Aorta (tissue), 5 donors: ENCODE results near the gene ESRRG. TPM values are rescaled to one million over a fixed set of nuclear protein-coding genes. Genes with fewer than 3 reads are reported as not detected.

Experiments
- ATAC-seq: fragments of 200-7000 bp; cut with Tn5 transposase; one replicate; pipeline ENCODE4 v1.9.1; 2022; ENCODE audit warnings: moderate library complexity; ENCODE audit not compliant: low FRiP score
- DNase-seq, 2 donors: peaks; one replicate each; pipeline ENCODE4 v3.0.0-alpha.2; 2020
- H3K27ac ChIP-seq, 2 donors: one replicate each; pipeline ENCODE4 v1.5.1; 2013; ENCODE audit warnings: low read length in 2 of 2, mild to moderate bottlenecking in 2 of 2, moderate library complexity in 2 of 2, control low read depth in 1 of 2, inconsistent platforms in 1 of 2, low read depth in 1 of 2
- H3K27me3 ChIP-seq, 2 donors: one replicate each; pipeline ENCODE4 v1.6.1; 2013; ENCODE audit warnings: control low read depth in 1 of 2, low read length in 1 of 2, mild to moderate bottlenecking in 1 of 2, moderate library complexity in 1 of 2; ENCODE audit not compliant: insufficient read depth in 2 of 2, control insufficient read depth in 1 of 2
- H3K36me3 ChIP-seq, 2 donors: one replicate each; pipeline ENCODE4 v1.6.1; 2013; ENCODE audit warnings: control low read depth in 1 of 2, low read length in 1 of 2, mild to moderate bottlenecking in 1 of 2; ENCODE audit not compliant: insufficient read depth in 2 of 2, control insufficient read depth in 1 of 2
- H3K4me1 ChIP-seq, 2 donors: one replicate each; pipeline ENCODE4 v1.6.1; 2013; ENCODE audit warnings: low read length in 2 of 2, control low read depth in 1 of 2, mild to moderate bottlenecking in 1 of 2, moderate library complexity in 1 of 2; ENCODE audit not compliant: insufficient read depth in 2 of 2, control insufficient read depth in 1 of 2
- H3K4me3 ChIP-seq, 2 donors: one replicate each; pipeline ENCODE4 v1.5.1; 2013; ENCODE audit warnings: low read length in 2 of 2, control low read depth in 1 of 2, mild to moderate bottlenecking in 1 of 2
- H3K9me3 ChIP-seq: one replicate; pipeline ENCODE4 v1.6.1; 2013; ENCODE audit warnings: mild to moderate bottlenecking, low read length; ENCODE audit not compliant: control insufficient read depth
- WGBS, 2 donors: extraction: QIAGEN DNeasy Blood & Tissue Kit; methylation state at CpG; one replicate each; pipeline ENCODE4 v1.1.7; 2013; 5-methylcytosine and 5-hydroxymethylcytosine counted together
- intact Hi-C, 2 donors: fragments of 100-400 bp; cut with DNase I; formaldehyde crosslinking; loops; one replicate each; pipeline versions ENCODE4 v1.14.2 to v1.15.0; 2022
- polyA plus RNA-seq, 2 donors: library from polyadenylated mRNA; stranded (reverse); fragments of 200-250 nt; gene quantifications; one replicate each; pipeline ENCODE4 v1.2.3, GENCODE V29; 2013
- total RNA-seq, 2 donors: library from RNA; stranded (reverse); fragmentation: NEBNext Ultra II Directional; extraction: Animal tissue kit (Norgen Biotek cat#: 25700); gene quantifications; one replicate each; pipeline ENCODE4 v1.2.1, GENCODE V29; 2021
- donor health status: healthy with polysubstance abuse.
- donor health status: Bipolar disorder and iron deficiency.
- donor health status: DM: no; HTN: no; CAD: no.
- donor health status: DM: no; HTN: no; CAD: no.
- donor health status: DM: yes; HTN: yes; CAD: no.

ESRRG gene
- total and polyA plus RNA-seq, 4 donors: 0.21 to 1.3 TPM; not detected in 2

GRCh38 chr1:216749232-216749631 lies 26.0 kb upstream of the ESRRG start:
- intact Hi-C loops: no loop called here
- Histone ChIP-seq H3K4me3 (no peak overlapping the region), H3K27ac (no peak overlapping the region), H3K36me3 (no peaks in the 10 kb centered on the region), H3K9me3 (no peaks in the 10 kb centered on the region), H3K27me3 (no peaks in the 10 kb centered on the region), H3K4me1 (no peaks in the 10 kb centered on the region)
- no peak for ATAC-seq
- 92% methylated on average over 9 of the region's 9 CpGs for WGBS, 2 donors
- no peak for DNase-seq

GRCh38 chr1:216742625-216743024 lies 19.4 kb upstream of the ESRRG start:
- H3K9me3 ChIP-seq: no peaks in the 10 kb centered on the region
- H3K4me1 ChIP-seq: no peaks in the 10 kb centered on the region
- ATAC-seq: no peak
- no peaks in the 10 kb centered on the region for H3K36me3 ChIP-seq
- H3K4me3 ChIP-seq: no peak overlapping the region
- intact Hi-C loops: no loop called here
- DNase-seq: no peak
- H3K27me3 ChIP-seq: peaks cover 0 to 5% of the 10 kb centered on the region in 2 donors
- WGBS, 2 donors: 49 to 60% methylated on average over 2 of the region's 2 CpGs
- no peak overlapping the region for H3K27ac ChIP-seq

- no peaks in the 10 kb centered on the region for H3K36me3 ChIP-seq
- DNase-seq (no peak), ATAC-seq (no peak)
- no peaks in the 10 kb centered on the region for H3K9me3 ChIP-seq
- no peak overlapping the region for H3K4me3 ChIP-seq
- peaks cover 0 to 5% of the 10 kb centered on the region in 2 donors for H3K27me3 ChIP-seq
- 22 to 30% methylated on average over 2 of the region's 2 CpGs for WGBS, 2 donors
- no peaks in the 10 kb centered on the region for H3K4me1 ChIP-seq
- intact Hi-C loops: no loop called here
- no peak overlapping the region for H3K27ac ChIP-seq
Observed at GRCh38 chr1:216740331-216740730, 17.1 kb upstream of the ESRRG start.

GRCh38 chr1:216739793-216740192 lies 16.6 kb upstream of the ESRRG start:
- H3K27me3 ChIP-seq: peaks cover 0 to 5% of the 10 kb centered on the region in 2 donors
- DNase-seq: no peak

GRCh38 chr1:216732121-216732520 lies 8.9 kb upstream of the ESRRG start:
- H3K36me3 ChIP-seq: no peaks in the 10 kb centered on the region
- 90 to 92% methylated on average over 4 of the region's 4 CpGs for WGBS, 2 donors
- intact Hi-C loops: no loop called here
- no peak overlapping the region for H3K4me3 ChIP-seq
- no peaks in the 10 kb centered on the region for H3K4me1 ChIP-seq
- no peaks in the 10 kb centered on the region for H3K27me3 ChIP-seq
- no peak overlapping the region for H3K27ac ChIP-seq
- no peak for ATAC-seq
- no peaks in the 10 kb centered on the region for H3K9me3 ChIP-seq
- no peak for DNase-seq

More at GRCh38 chr1:216739793-216740192, 16.6 kb upstream of the ESRRG start:
- WGBS, 2 donors: 41 to 46% methylated on average over 5 of the region's 5 CpGs
- intact Hi-C loops: no loop called here
- Histone ChIP-seq H3K4me3 (no peak overlapping the region), H3K9me3 (no peaks in the 10 kb centered on the region), H3K4me1 (no peaks in the 10 kb centered on the region), H3K27ac (no peak overlapping the region), H3K36me3 (no peaks in the 10 kb centered on the region)
- ATAC-seq: no peak

- WGBS, 2 donors: 93 to 94% methylated on average over 6 of the region's 6 CpGs
- H3K4me1 ChIP-seq: no peaks in the 10 kb centered on the region
- no peaks in the 10 kb centered on the region for H3K27me3 ChIP-seq
- intact Hi-C loops: no loop called here
- no peaks in the 10 kb centered on the region for H3K36me3 ChIP-seq
- no peak overlapping the region for H3K27ac ChIP-seq
- no peak overlapping the region for H3K4me3 ChIP-seq
- DNase-seq: no peak
- no peak for ATAC-seq
- no peaks in the 10 kb centered on the region for H3K9me3 ChIP-seq
Observed at GRCh38 chr1:216731562-216731961, 8.3 kb upstream of the ESRRG start.

GRCh38 chr1:216726435-216726834 lies 3.2 kb upstream of the ESRRG start:
- intact Hi-C loops: no loop called here
- no peak for ATAC-seq
- H3K27ac ChIP-seq: no peak overlapping the region
- no peak for DNase-seq
- no peaks in the 10 kb centered on the region for H3K27me3 ChIP-seq
- no peaks in the 10 kb centered on the region for H3K9me3 ChIP-seq
- no peak overlapping the region for H3K4me3 ChIP-seq
- no peaks in the 10 kb centered on the region for H3K36me3 ChIP-seq
- H3K4me1 ChIP-seq: no peaks in the 10 kb centered on the region

GRCh38 chr1:216722821-216723220 lies 408 bp downstream of the ESRRG start:
- no peaks in the 10 kb centered on the region for H3K27me3 ChIP-seq
- no peaks in the 10 kb centered on the region for H3K9me3 ChIP-seq
- ATAC-seq (no peak), DNase-seq (no peak)
- H3K27ac ChIP-seq: no peak overlapping the region
- H3K36me3 ChIP-seq: no peaks in the 10 kb centered on the region
- 3 to 4% methylated on average over 6 of the region's 6 CpGs for WGBS, 2 donors
- H3K4me1 ChIP-seq: no peaks in the 10 kb centered on the region
- peak overlapping the region in 1 of 2 donors; percentile 8 for H3K4me3 ChIP-seq
- intact Hi-C loops: no loop called here

- ATAC-seq (no peak), DNase-seq (no peak)
- Histone ChIP-seq H3K4me3 (no peak overlapping the region), H3K27me3 (no peaks in the 10 kb centered on the region), H3K36me3 (no peaks in the 10 kb centered on the region), H3K4me1 (no peaks in the 10 kb centered on the region), H3K9me3 (no peaks in the 10 kb centered on the region), H3K27ac (no peak overlapping the region)
- intact Hi-C loops: no loop called here
- WGBS, 2 donors: 73 to 78% methylated on average over 2 of the region's 2 CpGs
Observed at GRCh38 chr1:216721863-216722262, 1.4 kb downstream of the ESRRG start.
